Vagina (tissue), 2 donors: ENCODE results near the gene CEP85.

Source experiments
- POLR2A ChIP-seq, 2 donors: fragments of 450-650 bp; IDR thresholded peaks; one replicate each; pipeline ENCODE4 v1.6.1; 2017; ENCODE audit warnings: antibody characterized with exemption in 2 of 2, mild to moderate bottlenecking in 2 of 2, moderate library complexity in 2 of 2
- TF ChIP-seq, protein P1 (sequence below), 3 experiments: fragments of 450-650 bp in 2 of 3; fragments of 200-600 bp in 1 of 3; sonication (generic) in 1 of 3; IDR thresholded peaks; one replicate each; pipeline ENCODE4 v1.5.1; 2017 to 2019; ENCODE audit warnings: antibody characterized with exemption in 3 of 3, mild to moderate bottlenecking in 2 of 3, moderate library complexity in 2 of 3

DNA sequence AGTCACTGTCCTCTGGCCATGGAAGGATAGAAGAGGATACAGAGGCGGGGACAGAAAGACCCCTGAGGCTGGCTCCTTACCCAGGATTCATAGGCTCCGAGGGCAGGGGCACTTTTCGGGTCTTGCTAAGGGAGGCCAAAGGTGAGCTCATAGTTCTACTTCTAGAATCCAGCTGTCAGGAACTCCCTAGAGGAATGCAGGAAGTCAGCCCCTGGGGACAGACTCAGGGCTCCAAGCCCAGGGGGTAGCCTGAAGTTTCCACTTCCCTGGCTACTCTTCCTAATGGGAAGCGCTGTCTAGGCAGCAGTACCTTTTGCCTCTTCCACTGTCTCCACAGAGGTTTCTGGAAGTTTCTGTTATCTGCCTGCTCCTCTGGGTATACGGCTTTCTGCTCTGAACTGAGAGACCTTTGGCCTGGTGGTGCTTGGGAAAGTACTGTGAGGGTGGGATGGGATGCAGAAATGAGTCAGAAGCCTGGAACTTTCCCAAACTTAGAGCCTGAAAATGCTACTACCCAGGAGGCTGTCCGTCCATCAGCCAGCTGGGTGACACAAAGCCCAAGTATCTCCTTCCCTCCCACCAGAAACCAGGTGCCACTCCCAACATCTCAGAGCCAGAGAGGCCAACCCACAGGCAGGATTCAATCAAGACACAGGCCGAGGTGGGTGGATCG, 68.9 kb downstream of the CEP85 start:
- TF ChIP-seq, protein P1, sequence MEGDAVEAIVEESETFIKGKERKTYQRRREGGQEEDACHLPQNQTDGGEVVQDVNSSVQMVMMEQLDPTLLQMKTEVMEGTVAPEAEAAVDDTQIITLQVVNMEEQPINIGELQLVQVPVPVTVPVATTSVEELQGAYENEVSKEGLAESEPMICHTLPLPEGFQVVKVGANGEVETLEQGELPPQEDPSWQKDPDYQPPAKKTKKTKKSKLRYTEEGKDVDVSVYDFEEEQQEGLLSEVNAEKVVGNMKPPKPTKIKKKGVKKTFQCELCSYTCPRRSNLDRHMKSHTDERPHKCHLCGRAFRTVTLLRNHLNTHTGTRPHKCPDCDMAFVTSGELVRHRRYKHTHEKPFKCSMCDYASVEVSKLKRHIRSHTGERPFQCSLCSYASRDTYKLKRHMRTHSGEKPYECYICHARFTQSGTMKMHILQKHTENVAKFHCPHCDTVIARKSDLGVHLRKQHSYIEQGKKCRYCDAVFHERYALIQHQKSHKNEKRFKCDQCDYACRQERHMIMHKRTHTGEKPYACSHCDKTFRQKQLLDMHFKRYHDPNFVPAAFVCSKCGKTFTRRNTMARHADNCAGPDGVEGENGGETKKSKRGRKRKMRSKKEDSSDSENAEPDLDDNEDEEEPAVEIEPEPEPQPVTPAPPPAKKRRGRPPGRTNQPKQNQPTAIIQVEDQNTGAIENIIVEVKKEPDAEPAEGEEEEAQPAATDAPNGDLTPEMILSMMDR (IDR thresholded peaks at IDR 0.05), result no peak
- TF ChIP-seq POLR2A (IDR thresholded peaks at IDR 0.05), result no peak
